Endothelial cell of umbilical vein (primary cell): ENCODE results near the gene MBD5. TPM values are rescaled to one million over a fixed set of nuclear protein-coding genes. Genes with fewer than 3 reads are reported as not detected.

Source experiments
- BruUV-seq: library from RNA; stranded (reverse); fragments of 400-500 nt; replicated peaks from 2 replicates; lab custom pipeline; 2021; lab: Mats Ljungman, UMichigan
- CTCF ChIA-PET: fragments of 300-600, 350-600 bp; sonication (Branson Sonifier 250); formaldehyde crosslinking; loops from one replicate; lab custom pipeline; 2021; ENCODE audit warnings: antibody characterized with exemption, inconsistent platforms; lab: Charles Lee
- POLR2A ChIA-PET: fragments of 300-600, 350-600 bp; sonication (Branson Sonifier 250); formaldehyde crosslinking; loops from one replicate; lab custom pipeline; 2021; ENCODE audit warnings: antibody characterized with exemption, inconsistent platforms; lab: Charles Lee
- DNase-seq: peaks from one replicate; pipeline ENCODE4 v3.0.0-alpha.2; 2011; ENCODE audit warnings: low read depth, low spot score
- FAIRE-seq: peaks from 2 replicates; lab custom pipeline; 2011; peaks lifted over from hg19 to GRCh38; lab: Jason Lieb, UNC
- H2AFZ ChIP-seq: 2 replicates; pipeline ENCODE4 v1.6.0; 2012; ENCODE audit warnings: low read depth, low read length, control low read depth, inconsistent platforms
- H3K27ac ChIP-seq: 2 replicates; pipeline ENCODE4 v1.5.1; 2011; ENCODE audit warnings: low read depth, mild to moderate bottlenecking, control low read depth, low read length, moderate library complexity; ENCODE audit not compliant: insufficient read depth
- H3K27me3 ChIP-seq, 2 experiments: 2 replicates each; pipeline versions ENCODE4 v1.6.0 to v1.6.1; 2011; ENCODE audit warnings: low read length in 2 of 2, mixed read lengths in 1 of 2; ENCODE audit not compliant: control insufficient read depth in 2 of 2, insufficient read depth in 2 of 2
- H3K36me3 ChIP-seq, 2 experiments: 2 replicates in 1 of 2; 3 replicates in 1 of 2; pipeline ENCODE4 v1.5.1; 2011; ENCODE audit warnings: low read length in 2 of 2, mild to moderate bottlenecking in 1 of 2, moderate library complexity in 1 of 2; ENCODE audit not compliant: control insufficient read depth in 2 of 2, insufficient read depth in 2 of 2; ENCODE audit errors: extremely low read depth in 1 of 2
- H3K4me1 ChIP-seq: 3 replicates; pipeline ENCODE4 v1.5.1; 2011; ENCODE audit warnings: mild to moderate bottlenecking, low read length; ENCODE audit not compliant: control insufficient read depth, insufficient read depth; ENCODE audit errors: extremely low read depth
- H3K4me2 ChIP-seq: 2 replicates; pipeline ENCODE4 v1.6.1; 2011; ENCODE audit warnings: low read length, control low read depth, mixed read lengths; ENCODE audit not compliant: insufficient read depth
- H3K4me3 ChIP-seq, 3 experiments: fragments of 200-600 bp in 1 of 3; sonication (generic), shearing (Covaris generic) in 1 of 3; replicated peaks in 1 of 3; 2 replicates each; pipeline ENCODE4 v1.5.1; 2011 to 2016; ENCODE audit warnings: control low read depth in 3 of 3, low read length in 3 of 3, mild to moderate bottlenecking in 2 of 3, inconsistent platforms in 1 of 3, low read depth in 1 of 3, moderate library complexity in 1 of 3; ENCODE audit not compliant: insufficient read depth in 1 of 3
- H3K79me2 ChIP-seq: 2 replicates; pipeline ENCODE4 v1.6.0; 2012; ENCODE audit warnings: low read length, inconsistent platforms; ENCODE audit not compliant: control insufficient read depth, insufficient read depth
- H3K9ac ChIP-seq: replicated peaks from 2 replicates; pipeline ENCODE3; 2011; ENCODE audit warnings: low read length, control low read depth; ENCODE audit not compliant: insufficient read depth; ENCODE audit errors: extremely low read depth
- H3K9me1 ChIP-seq: replicated peaks from 3 replicates; pipeline ENCODE4 v1.6.0; 2011; ENCODE audit warnings: mild to moderate bottlenecking, low read length; ENCODE audit not compliant: control insufficient read depth, insufficient read depth; ENCODE audit errors: extremely low read depth
- H3K9me3 ChIP-seq: replicated peaks from 2 replicates; pipeline ENCODE4 v1.5.1; 2012; ENCODE audit warnings: low read length, inconsistent platforms; ENCODE audit not compliant: control insufficient read depth, insufficient read depth
- H4K20me1 ChIP-seq: replicated peaks from 2 replicates; pipeline ENCODE3; 2011; ENCODE audit warnings: mild to moderate bottlenecking, low read length; ENCODE audit not compliant: control insufficient read depth, insufficient read depth; ENCODE audit errors: extremely low read depth
- EZH2 ChIP-seq: IDR thresholded peaks from 2 replicates; pipeline ENCODE4 v1.6.1; 2012; ENCODE audit warnings: borderline replicate concordance, low read depth, mild to moderate bottlenecking, moderate library complexity, low read length, inconsistent platforms; ENCODE audit not compliant: severe bottlenecking
- GATA2 ChIP-seq: IDR thresholded peaks from 2 replicates; pipeline ENCODE4 v1.7.0; 2011; ENCODE audit warnings: low read depth, mild to moderate bottlenecking, moderate library complexity, mixed read lengths, low read length; ENCODE audit not compliant: insufficient read length, insufficient read depth
- JUN ChIP-seq: IDR thresholded peaks from 2 replicates; pipeline ENCODE4 v1.6.1; 2011; ENCODE audit warnings: borderline replicate concordance, low read depth; ENCODE audit not compliant: insufficient read length, insufficient read depth
- POLR2A ChIP-seq: IDR thresholded peaks from 2 replicates; pipeline ENCODE4 v1.6.1; 2012; ENCODE audit warnings: low read depth, mild to moderate bottlenecking, control low read depth, low read length
- dilution Hi-C: fragments of 300-500 bp; cut with MboI; formaldehyde crosslinking; loops from one replicate; pipeline ENCODE4 v1.15.0; 2019; ENCODE audit warnings: low sequenced_read_pairs; ENCODE audit not compliant: extremely low pct_ligation_motif_present
- intact Hi-C: fragments of 100-400 bp; cut with micrococcal nuclease; formaldehyde crosslinking; loops from one replicate; pipeline ENCODE4 v1.10.0; 2022
- polyA plus RNA-seq, 4 experiments: library from polyadenylated mRNA; depleted of rRNA in 3 of 4; stranded (reverse) in 3 of 4; unstranded in 1 of 4; fragments of >200 nt; gene quantifications; 2 replicates each; pipeline versions ENCODE4 v1.2.1 to v1.2.3, GENCODE V29; 2011 to 2012; ENCODE audit warnings: missing spikeins in 1 of 4
- total RNA-seq: library from RNA; stranded (reverse); gene quantifications from 2 replicates; pipeline ENCODE4 v1.2.3, GENCODE V29; 2021
- TF ChIP-seq, protein P1 (sequence below), 2 donors: IDR thresholded peaks; 1 replicate in 1 of 2; 2 replicates in 1 of 2; pipeline ENCODE4 v1.5.1; 2011; ENCODE audit warnings: low read length in 2 of 2, mild to moderate bottlenecking in 2 of 2, moderate library complexity in 2 of 2, control low read depth in 1 of 2, inconsistent platforms in 1 of 2, low read depth in 1 of 2; ENCODE audit not compliant: insufficient read depth in 1 of 2; ENCODE audit errors: extremely low read depth in 1 of 2
- TF ChIP-seq, protein P2 (sequence below): IDR thresholded peaks from 2 replicates; pipeline ENCODE4 v1.6.1; 2011; ENCODE audit not compliant: insufficient read depth, insufficient read length

MBD5 gene
- total and polyA plus RNA-seq, 2 donors (not counting 3 experiments of a cell fraction or from before 2014, with no cell fraction given), result 11.3 to 37.0 TPM

DNA sequence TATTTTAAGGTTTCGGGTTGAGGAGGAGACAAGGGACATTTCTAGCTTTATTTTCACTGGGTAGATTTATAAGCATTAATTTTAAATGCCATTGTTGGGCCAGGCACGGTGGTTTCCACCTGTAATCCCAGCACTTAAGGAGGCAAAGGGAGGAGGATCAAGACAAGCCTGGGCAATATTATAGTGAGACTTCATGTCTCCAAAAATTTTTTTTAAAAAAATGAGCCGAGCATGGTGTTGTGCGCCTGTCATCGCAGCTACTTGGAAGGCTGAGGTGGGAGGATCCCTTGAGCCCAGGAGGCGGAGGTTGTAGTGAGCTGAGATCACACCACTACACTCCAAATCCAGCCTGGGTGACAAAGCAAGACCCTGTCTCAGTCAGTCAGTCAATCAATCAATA, 45.0 kb downstream of the MBD5 start:
- DNase-seq (no peak), FAIRE-seq (no peak)
- dilution Hi-C loops (no loop called here), intact Hi-C loops (no loop called here)
- no peaks in the 10 kb centered on the region for H3K9me1 ChIP-seq
- no peak overlapping the region for H2AFZ ChIP-seq
- H3K36me3 ChIP-seq, result no peaks in the 10 kb centered on the region
- H3K9ac ChIP-seq, result no peak overlapping the region
- no peak overlapping the region for H3K4me2 ChIP-seq
- H3K4me3 ChIP-seq, result no peak overlapping the region
- no peaks in the 10 kb centered on the region for H3K4me1 ChIP-seq
- H4K20me1 ChIP-seq, result no peaks in the 10 kb centered on the region
- POLR2A ChIA-PET, result no interaction called here
- H3K79me2 ChIP-seq, result no peaks in the 10 kb centered on the region
- CTCF ChIA-PET, result interaction anchor here (1.5 kb wide), 1 partner anchor 443 kb away, joined by 4 read pairs; no protein-coding TSS in a partner anchor
- H3K27me3 ChIP-seq, result no peaks in the 10 kb centered on the region
- TF ChIP-seq POLR2A, result no peak
- TF ChIP-seq JUN, result no peak
- TF ChIP-seq GATA2, result no peak
- TF ChIP-seq EZH2, result no peak
- TF ChIP-seq, protein P1, sequence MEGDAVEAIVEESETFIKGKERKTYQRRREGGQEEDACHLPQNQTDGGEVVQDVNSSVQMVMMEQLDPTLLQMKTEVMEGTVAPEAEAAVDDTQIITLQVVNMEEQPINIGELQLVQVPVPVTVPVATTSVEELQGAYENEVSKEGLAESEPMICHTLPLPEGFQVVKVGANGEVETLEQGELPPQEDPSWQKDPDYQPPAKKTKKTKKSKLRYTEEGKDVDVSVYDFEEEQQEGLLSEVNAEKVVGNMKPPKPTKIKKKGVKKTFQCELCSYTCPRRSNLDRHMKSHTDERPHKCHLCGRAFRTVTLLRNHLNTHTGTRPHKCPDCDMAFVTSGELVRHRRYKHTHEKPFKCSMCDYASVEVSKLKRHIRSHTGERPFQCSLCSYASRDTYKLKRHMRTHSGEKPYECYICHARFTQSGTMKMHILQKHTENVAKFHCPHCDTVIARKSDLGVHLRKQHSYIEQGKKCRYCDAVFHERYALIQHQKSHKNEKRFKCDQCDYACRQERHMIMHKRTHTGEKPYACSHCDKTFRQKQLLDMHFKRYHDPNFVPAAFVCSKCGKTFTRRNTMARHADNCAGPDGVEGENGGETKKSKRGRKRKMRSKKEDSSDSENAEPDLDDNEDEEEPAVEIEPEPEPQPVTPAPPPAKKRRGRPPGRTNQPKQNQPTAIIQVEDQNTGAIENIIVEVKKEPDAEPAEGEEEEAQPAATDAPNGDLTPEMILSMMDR (IDR thresholded peaks at IDR 0.05; ENCODE audit: extremely low read depth in 1 of 2, insufficient read depth in 1 of 2, low read depth in 1 of 2, low read length in 2 of 2), result no peak
- TF ChIP-seq, protein P2, sequence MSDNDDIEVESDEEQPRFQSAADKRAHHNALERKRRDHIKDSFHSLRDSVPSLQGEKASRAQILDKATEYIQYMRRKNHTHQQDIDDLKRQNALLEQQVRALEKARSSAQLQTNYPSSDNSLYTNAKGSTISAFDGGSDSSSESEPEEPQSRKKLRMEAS, result no peak
- BruUV-seq, result no TSS peak
- no peak overlapping the region for H3K27ac ChIP-seq
- no peaks in the 10 kb centered on the region for H3K9me3 ChIP-seq
